GM21526 (cell line): ENCODE data around the gene CUX1.
"Not testable (repeated sequence)": the region's sequence is repeated elsewhere in the genome, so short reads cannot be mapped to it uniquely, and the experiment has no call there.

Source experiments
- ATAC-seq: cut with Tn5 transposase; IDR thresholded peaks from one replicate; pipeline ENCODE4 v1.9.1; 2021; ENCODE audit warnings: moderate library complexity; ENCODE audit not compliant: unreplicated experiment, low FRiP score

The CUX1 gene

GRCh38 chr7:102304668-102305067, 487.2 kb downstream of the CUX1 start:
- ATAC-seq, result no peak

- peak; percentile 42 for ATAC-seq
These were observed 488.2 kb downstream of the CUX1 start for GRCh38 chr7:102305414-102306268.

DNA sequence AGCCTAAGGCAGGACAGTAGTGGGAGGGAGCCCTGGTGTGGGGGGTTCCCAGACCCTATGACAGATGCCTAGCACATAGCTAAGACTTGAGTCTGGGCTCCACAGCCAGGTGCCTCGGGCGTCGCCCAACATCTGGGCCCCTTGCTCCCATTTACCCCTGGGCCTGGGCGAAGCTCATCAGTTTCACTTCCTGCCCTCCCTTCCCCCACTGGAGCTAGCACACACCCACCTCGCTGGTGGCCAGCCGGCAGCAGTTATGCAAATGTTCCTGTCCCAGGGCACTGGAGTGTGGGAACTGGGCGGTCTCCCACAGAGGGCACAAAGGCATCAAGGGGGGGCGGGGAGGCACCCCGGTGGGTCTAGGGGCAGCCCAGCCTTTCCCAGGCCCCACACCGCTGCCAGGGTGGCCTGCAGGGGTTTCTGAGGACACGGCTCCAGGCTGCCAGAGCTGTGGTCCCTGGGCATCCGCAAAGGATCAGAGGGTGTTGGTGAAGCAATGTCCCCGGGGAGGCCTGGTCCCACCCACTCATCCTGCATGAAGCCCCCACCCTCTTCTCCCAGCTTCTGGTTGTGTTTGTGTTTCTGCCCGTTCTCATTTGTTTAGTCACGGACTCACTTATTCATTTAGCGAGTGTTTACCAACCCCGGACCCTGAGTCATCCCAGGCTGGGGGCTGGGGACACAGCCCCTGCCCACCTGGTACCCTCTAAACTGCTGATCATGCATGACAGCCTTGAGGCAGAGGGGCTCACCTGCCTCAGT, 489.7 kb downstream of the CUX1 start:
- peak; percentile 57 for ATAC-seq

GRCh38 chr7:102310414-102310815, 493.0 kb downstream of the CUX1 start:
- no peak for ATAC-seq

DNA sequence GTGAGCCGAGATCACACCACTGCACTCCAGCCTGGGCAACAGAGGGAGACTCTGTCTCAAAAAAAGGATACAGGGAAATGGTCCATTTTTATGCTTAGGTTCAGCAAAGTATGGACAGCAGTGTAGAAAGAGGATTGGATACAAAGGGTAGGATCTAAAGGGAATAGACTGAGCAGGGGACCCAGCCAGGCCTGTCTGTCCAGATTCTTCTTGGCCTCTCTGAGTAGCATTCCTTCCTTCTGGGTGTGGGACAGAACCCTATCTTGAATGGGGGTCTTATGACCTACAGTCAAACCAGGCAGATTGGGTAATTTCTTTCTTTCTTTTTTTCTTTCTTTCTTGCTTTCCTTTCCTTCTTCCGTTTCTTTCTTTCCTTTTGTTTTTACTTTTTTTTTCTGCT, 494.9 kb downstream of the CUX1 start:
- no peak for ATAC-seq

DNA sequence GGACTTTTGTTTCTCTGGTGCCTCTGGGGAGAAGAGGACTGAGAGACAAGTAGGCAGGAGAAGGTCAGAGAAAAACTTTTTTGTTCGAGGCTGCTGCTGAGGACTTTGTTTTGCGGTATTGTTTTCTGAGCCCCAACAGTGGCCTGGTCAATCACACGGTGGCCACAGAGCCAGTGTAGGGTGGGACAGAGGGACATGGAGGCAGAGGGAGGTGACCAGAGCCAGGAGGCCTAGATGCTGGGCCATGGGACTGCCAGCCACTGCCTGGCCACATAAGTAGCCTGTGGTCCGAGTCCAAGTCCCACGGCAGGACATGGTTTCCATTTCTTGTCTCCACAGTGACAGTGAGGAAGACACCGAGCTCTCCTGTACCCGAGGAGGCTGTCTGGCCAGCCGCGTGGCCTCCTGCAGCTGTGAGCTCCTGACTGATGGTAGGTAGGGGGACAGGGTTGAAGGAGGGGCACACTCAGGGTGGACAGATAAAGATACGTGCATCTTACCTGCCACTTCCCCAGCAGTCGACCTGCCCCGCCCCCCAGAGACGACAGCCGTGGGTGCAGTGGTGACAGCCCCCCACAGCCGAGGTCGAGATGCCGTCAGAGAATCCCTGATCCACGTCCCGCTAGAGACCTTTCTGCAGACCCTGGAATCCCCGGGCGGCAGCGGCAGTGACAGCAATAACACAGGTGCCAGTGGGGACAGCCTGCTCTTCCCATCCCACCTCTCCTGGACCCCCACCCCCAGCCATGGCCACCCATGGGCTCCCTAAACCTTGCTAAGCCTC, 496.8 kb downstream of the CUX1 start:
- no peak for ATAC-seq

DNA sequence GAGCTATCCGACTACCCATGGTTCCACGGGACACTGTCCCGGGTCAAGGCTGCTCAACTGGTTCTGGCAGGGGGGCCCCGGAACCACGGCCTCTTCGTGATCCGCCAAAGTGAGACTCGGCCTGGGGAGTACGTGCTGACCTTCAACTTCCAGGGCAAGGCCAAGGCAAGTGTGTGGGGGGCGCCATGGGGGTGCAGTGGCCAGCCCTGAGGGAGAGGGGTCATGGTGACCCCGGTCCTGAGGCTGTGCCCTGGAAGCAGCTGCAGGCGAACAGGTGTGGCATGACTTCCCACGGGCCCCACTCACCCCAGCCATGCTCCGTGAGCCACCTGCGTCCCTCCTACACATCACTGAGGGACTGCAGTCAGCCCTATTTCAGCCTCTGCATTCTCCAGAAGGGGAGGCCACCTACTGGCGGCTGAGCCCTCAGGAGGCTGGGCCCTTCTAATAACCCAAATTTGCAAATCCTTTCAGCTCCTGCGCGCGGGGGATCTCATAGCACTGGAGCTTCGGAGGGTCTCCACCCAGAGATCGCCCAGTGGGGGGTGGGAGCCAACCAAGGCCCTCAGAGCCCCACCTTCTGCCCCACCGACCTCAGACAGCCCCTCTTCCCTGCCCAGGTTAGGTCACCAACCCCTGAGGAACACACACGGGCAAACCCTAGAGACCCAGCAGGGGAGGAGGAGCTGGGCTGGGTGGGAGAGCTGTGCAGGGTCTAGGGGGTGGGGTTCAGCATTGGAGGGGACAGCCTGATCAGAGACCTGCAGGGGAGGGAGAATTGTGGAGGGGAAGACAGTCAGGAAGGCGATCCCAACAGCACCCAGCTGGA, 500.0 kb downstream of the CUX1 start:
- ATAC-seq, result no peak

GRCh38 chr7:102318482-102318971, 501.1 kb downstream of the CUX1 start:
- ATAC-seq, result no peak

DNA sequence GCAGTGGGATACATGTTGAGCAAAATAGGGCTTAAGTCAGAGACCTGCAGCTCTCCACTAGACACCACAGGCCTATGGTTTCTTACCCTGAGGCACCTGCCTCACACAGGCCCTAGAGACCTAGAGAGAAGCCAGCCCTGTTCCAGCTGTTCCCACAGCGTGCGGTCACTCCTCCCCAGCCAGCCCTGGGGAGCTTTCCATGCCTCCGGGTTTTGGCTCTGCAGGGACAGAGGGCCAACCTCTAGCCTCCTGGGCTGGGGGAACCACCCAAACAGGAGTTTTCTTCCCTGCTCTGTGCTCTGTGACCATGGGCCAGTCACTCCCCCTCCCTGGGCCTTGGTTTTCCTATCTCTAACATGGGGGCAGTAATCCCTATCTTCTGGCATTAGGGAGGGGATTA, 502.2 kb downstream of the CUX1 start:
- ATAC-seq, result no peak

GRCh38 chr7:102320181-102320580, 502.8 kb downstream of the CUX1 start:
- no peak for ATAC-seq

GRCh38 chr7:102320601-102321350, 503.4 kb downstream of the CUX1 start:
- no peak for ATAC-seq

DNA sequence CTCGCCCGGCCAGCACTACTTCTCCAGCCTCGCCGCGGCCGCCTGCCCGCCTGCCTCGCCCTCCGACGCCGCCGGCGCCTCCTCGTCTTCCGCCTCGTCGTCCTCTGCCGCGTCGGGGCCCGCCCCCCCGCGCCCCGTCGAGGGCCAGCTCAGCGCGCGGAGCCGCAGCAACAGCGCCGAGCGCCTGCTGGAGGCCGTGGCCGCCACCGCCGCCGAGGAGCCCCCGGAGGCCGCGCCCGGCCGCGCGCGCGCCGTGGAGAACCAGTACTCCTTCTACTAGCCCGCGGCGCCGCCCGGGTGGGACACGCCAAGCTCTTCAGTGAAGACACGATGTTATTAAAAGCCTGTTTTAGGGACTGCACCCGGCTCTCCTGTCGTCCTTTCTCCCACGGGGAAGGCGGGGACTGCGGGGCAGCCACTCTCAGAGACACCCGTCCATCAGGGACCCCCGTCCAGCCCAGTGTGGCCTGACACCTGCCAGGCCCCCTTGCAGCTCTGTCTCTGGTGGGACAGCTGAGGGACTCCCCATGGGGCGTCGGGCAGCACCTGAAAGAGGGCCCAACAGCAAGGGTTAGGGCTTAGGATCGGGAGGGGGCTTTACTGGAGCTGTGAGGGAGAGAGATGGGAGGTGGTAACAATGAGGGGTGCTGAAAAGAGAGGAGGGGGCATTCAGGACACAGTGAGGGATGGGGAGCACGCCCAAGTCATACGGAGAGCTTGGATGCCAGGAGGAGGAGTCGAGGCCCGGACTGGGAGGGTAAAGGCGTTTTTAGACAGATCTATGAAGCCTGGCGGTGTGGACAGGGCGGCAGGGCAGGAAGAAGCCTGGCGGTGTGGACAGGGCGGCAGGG, 504.1 kb downstream of the CUX1 start:
- no peak for ATAC-seq

DNA sequence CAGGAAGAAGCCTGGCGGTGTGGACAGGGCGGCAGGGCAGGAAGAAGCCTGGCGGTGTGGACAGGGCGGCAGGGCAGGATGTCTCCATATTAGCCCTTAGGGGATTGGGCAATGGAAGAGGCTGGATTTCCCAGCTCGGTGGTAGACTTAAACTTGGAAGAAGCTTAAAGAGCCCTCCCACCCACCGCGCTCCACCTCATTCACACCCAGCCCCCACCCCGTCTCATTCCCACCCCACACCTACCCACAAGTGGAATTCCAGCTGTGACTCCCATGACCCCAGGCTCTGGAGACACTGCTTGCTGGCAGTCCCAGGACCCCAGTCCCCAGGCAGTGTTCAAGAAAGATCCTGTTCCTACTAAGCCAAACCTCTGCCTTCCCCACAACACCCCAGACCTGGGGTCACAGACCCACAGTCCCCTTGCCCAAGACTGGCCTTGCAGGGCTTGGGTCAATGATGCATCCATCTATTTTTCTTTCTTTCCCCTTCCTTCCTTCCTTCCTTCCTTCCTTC, 504.8 kb downstream of the CUX1 start:
- ATAC-seq, result no peak

GRCh38 chr7:102323914-102324195, 506.4 kb downstream of the CUX1 start:
- ATAC-seq, result no peak

GRCh38 chr7:102325106-102325505, 507.7 kb downstream of the CUX1 start:
- ATAC-seq, result not testable (repeated sequence)

DNA sequence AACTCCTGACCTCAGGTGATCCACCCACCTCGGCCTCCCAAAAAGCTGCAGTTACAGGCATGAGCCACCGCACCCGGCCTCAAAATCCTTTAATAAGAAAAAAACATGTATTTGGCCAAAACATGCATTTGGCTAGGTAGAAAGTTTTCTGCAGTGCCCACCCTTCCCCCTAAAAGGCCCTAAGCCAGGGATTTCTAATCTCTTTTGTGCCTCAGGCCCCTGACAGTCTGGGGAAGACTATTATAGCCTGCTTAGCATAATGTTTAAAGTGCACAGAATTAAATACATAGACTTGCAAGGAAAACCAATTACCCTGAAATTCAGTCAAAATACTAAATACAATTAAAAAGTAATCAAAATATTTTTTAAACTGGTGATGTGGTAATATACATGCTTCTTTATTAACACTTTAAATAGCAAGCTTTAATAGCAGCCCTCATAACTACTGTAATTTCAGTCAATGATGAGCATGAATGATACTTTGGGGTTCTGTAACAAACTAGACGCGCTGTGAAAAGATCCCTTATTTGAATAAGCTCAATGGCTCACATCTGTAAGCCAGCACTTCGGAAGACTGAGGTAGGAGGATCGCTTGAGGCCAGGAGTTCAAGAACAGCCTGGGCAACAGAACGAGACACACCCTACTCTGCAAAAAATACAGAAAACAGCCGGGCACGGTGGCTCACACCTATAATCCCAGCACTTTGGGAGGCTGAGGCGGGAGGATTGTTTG, 508.9 kb downstream of the CUX1 start:
- no peak for ATAC-seq

DNA sequence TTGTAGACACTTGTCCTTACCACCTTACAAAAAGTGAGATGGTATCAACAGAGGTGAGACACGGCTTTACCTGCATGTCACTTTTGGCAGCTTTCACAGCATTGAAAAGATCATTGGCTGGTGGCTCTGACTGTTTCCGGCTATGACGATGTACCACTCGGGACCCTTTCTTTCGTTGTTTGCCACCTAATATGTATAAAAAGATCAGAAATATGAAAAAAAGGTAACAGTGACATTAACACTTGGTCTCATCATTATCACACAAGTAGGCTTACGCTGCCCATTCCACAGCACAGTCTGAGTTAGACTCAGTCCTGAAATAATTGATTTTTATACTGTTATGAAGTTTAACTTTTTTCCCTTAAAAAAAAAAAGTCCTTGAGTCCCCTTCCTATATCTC, 509.8 kb downstream of the CUX1 start:
- ATAC-seq, result not testable (repeated sequence)

- ATAC-seq, result not testable (repeated sequence)
These were observed 511.4 kb downstream of the CUX1 start for GRCh38 chr7:102328863-102329262.
